ENCODE measurements around the gene FOXRED1.

Gene FOXRED1

DNA sequence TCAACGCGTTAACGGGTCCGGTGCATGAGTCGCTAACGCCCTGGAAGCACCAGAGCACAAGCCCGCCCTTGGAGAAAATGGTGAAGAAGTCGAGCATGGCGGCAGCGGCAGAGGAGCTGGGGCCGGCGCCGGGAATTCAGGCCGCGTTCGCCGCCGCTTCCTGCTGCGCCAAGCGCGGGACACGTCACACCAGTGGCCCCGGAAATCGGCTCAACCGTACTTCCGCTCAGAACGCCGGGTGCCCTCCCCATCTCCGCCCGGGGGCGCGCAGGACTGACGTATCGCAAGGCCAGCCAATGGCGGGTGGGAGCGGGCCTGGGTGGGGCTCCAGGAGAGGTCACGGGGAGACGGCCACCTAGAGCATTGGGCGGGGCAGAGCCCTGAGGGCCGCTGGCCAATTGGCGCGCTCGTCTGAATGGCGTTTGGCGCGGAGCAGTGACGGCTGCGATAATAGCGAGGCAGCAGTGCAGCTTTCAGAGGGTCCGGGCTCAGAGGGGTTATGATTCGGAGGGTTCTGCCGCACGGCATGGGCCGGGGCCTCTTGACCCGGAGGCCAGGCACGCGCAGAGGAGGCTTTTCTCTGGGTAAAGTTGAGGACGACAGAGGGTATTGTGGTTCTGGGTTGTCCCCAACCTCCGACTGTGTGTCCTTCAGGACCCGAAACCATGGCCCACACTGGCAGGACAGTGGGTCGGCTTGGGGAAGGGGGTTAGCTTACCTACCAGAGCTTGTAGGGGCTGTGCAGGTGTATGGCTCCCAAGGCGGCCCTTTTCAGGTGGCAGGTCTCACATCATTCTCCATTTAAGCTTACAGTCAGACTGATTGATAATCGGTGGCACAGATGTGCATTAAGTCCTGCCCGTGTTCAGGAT is at the start of gene FOXRED1, which contains the start of gene SRPRA:
FOXRED1 (plus strand) TSS at position 447 of the 872 bp plus-strand sequence; CDS start at position 500, 53 bp downstream.
SRPRA (minus strand) TSS at position 188 of the 872 bp plus-strand sequence; CDS start at position 97, 91 bp downstream.
- Histone ChIP-seq H2AFZ (ENCODE audit: low read length) (peak within 1 kb of the TSS; percentile 79), H3K9me3 (replicated peaks; ENCODE audit: insufficient read depth, low read length) (no peaks in the 10 kb centered on the region), H3K4me3 (ENCODE audit: low read length) (peak within 1 kb of the TSS; percentile 100), H3K9me2 (replicated peaks; ENCODE audit: insufficient read depth, low read length) (no peaks in the 10 kb centered on the region), H3K36me3 (replicated peaks; ENCODE audit: insufficient read depth, low read length) (peaks cover 23% of the 10 kb centered on the region; the same call in 1 of the 2 replicates), H3F3A (ENCODE audit: insufficient read depth, low read length) (peaks cover 4% of the 10 kb centered on the region; the same call in 1 of the 2 replicates), H3K27ac (ENCODE audit: low read length) (peak within 1 kb of the TSS; percentile 65; the same call in 1 of the 2 replicates), H4K20me1 (ENCODE audit: insufficient read depth, low read length) (no peaks in the 10 kb centered on the region), H3K4me2 (ENCODE audit: low read depth, low read length) (peak within 1 kb of the TSS; percentile 93), H3K27me3 (replicated peaks; ENCODE audit: insufficient read depth, low read length) (no peaks in the 10 kb centered on the region), H3K9ac (ENCODE audit: low read length) (peak within 1 kb of the TSS; percentile 95), H3K4me1 (ENCODE audit: low read length) (peaks cover 12% of the 10 kb centered on the region), H3K79me2 (ENCODE audit: low read length) (peaks cover 64% of the 10 kb centered on the region)
- TF ChIP-seq EZH2phosphoT487 (IDR thresholded peaks at IDR 0.05; ENCODE audit: low read length): no peak
- TF ChIP-seq, protein P1, sequence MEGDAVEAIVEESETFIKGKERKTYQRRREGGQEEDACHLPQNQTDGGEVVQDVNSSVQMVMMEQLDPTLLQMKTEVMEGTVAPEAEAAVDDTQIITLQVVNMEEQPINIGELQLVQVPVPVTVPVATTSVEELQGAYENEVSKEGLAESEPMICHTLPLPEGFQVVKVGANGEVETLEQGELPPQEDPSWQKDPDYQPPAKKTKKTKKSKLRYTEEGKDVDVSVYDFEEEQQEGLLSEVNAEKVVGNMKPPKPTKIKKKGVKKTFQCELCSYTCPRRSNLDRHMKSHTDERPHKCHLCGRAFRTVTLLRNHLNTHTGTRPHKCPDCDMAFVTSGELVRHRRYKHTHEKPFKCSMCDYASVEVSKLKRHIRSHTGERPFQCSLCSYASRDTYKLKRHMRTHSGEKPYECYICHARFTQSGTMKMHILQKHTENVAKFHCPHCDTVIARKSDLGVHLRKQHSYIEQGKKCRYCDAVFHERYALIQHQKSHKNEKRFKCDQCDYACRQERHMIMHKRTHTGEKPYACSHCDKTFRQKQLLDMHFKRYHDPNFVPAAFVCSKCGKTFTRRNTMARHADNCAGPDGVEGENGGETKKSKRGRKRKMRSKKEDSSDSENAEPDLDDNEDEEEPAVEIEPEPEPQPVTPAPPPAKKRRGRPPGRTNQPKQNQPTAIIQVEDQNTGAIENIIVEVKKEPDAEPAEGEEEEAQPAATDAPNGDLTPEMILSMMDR (IDR thresholded peaks at IDR 0.05; ENCODE audit: low read length): no peak
- no peak for TF ChIP-seq EZH2 (optimal IDR thresholded peaks at IDR 0.05; ENCODE audit: low read depth, low read length)
- DNase-seq: peak; percentile 100

GRCh38 chr11:126219547-126219946 is 49.4 kb upstream of the FOXRED1 start:
- Histone ChIP-seq H3K4me1 (ENCODE audit: low read length) (peaks cover 4% of the 10 kb centered on the region), H3K4me2 (ENCODE audit: low read depth, low read length) (no peak overlapping the region), H3K79me2 (ENCODE audit: low read length) (peaks cover 89% of the 10 kb centered on the region), H2AFZ (ENCODE audit: low read length) (no peak overlapping the region), H3K4me3 (ENCODE audit: low read length) (no peak overlapping the region), H3F3A (ENCODE audit: insufficient read depth, low read length) (no peaks in the 10 kb centered on the region), H3K9me3 (replicated peaks; ENCODE audit: insufficient read depth, low read length) (no peaks in the 10 kb centered on the region), H3K9ac (ENCODE audit: low read length) (no peak overlapping the region), H4K20me1 (ENCODE audit: insufficient read depth, low read length) (no peaks in the 10 kb centered on the region), H3K36me3 (replicated peaks; ENCODE audit: insufficient read depth, low read length) (no peaks in the 10 kb centered on the region), H3K27ac (ENCODE audit: low read length) (no peak overlapping the region), H3K27me3 (replicated peaks; ENCODE audit: insufficient read depth, low read length) (no peaks in the 10 kb centered on the region), H3K9me2 (replicated peaks; ENCODE audit: insufficient read depth, low read length) (no peaks in the 10 kb centered on the region)
- no peak for DNase-seq
- TF ChIP-seq EZH2 (optimal IDR thresholded peaks at IDR 0.05; ENCODE audit: low read depth, low read length) (no peak), EZH2phosphoT487 (IDR thresholded peaks at IDR 0.05; ENCODE audit: low read length) (no peak)
- TF ChIP-seq, protein P1 (IDR thresholded peaks at IDR 0.05; ENCODE audit: low read length): no peak

- no peaks in the 10 kb centered on the region for H3F3A ChIP-seq (ENCODE audit: insufficient read depth, low read length)
- DNase-seq: no peak
- no peaks in the 10 kb centered on the region for H4K20me1 ChIP-seq (ENCODE audit: insufficient read depth, low read length)
- H3K27ac ChIP-seq (ENCODE audit: low read length): no peak overlapping the region
- no peak overlapping the region for H3K4me3 ChIP-seq (ENCODE audit: low read length)
- no peaks in the 10 kb centered on the region for H3K36me3 ChIP-seq (replicated peaks; ENCODE audit: insufficient read depth, low read length)
- peaks cover 54% of the 10 kb centered on the region for H3K79me2 ChIP-seq (ENCODE audit: low read length)
- H3K4me2 ChIP-seq (ENCODE audit: low read depth, low read length): no peak overlapping the region
- peaks cover 4% of the 10 kb centered on the region for H3K4me1 ChIP-seq (ENCODE audit: low read length)
- no peak overlapping the region for H3K9ac ChIP-seq (ENCODE audit: low read length)
- no peaks in the 10 kb centered on the region for H3K9me2 ChIP-seq (replicated peaks; ENCODE audit: insufficient read depth, low read length)
- H2AFZ ChIP-seq (ENCODE audit: low read length): no peak overlapping the region
- no peaks in the 10 kb centered on the region for H3K9me3 ChIP-seq (replicated peaks; ENCODE audit: insufficient read depth, low read length)
- no peak for TF ChIP-seq EZH2 (optimal IDR thresholded peaks at IDR 0.05; ENCODE audit: low read depth, low read length)
- no peaks in the 10 kb centered on the region for H3K27me3 ChIP-seq (replicated peaks; ENCODE audit: insufficient read depth, low read length)
These were observed 44.2 kb upstream of the FOXRED1 start for GRCh38 chr11:126224647-126225294.

All from MM.1S (cell line).